Camera-type eye (tissue), 1 donor: Measurements from ENCODE around the gene CHCT1. TPM values are rescaled to one million over a fixed set of nuclear protein-coding genes. Genes with fewer than 3 reads are reported as not detected.

Source experiments
- total RNA-seq: library from RNA; depleted of rRNA; stranded (reverse); fragments of >200 nt; gene quantifications from one replicate; pipeline ENCODE4 v1.2.3, GENCODE V29; 2014

Gene CHCT1
- total RNA-seq, result not detected

GRCh38 chr17:60422162-60422665 lies at the start of gene CHCT1:
Gene CHCT1 (plus strand): TSS chr17:60422489. CDS start chr17:60422593, 104 bp downstream.

GRCh38 chr17:60392042-60392844 lies 30.0 kb upstream of the CHCT1 start, which contains the start of gene USP32:
Gene USP32 (minus strand): TSS chr17:60392133. CDS start chr17:60391939, 194 bp downstream.

Other genes with a start within 250 kb of the CHCT1 start
- 89.4 TPM for gene USP32, start 30.4 kb upstream of the CHCT1 start, total RNA-seq
- gene APPBP2, start 103.8 kb downstream of the CHCT1 start, total RNA-seq, result 87.9 TPM
- 37.9 TPM for gene PPM1D, start 177.7 kb downstream of the CHCT1 start, total RNA-seq